Sigmoid colon (tissue), 7 donors: Measurements from ENCODE around the gene FTO. TPM values are rescaled to one million over a fixed set of nuclear protein-coding genes. Genes with fewer than 3 reads are reported as not detected.

ENCODE experiments used
- DNase-seq: peaks from one replicate; pipeline ENCODE4 v3.0.0-alpha.2; 2019
- H3K27ac ChIP-seq, 4 donors: fragments of 200-600 bp; sonication (generic); one replicate each; pipeline ENCODE4 v1.5.1; 2016 to 2019; ENCODE audit warnings: mild to moderate bottlenecking in 1 of 4
- H3K27me3 ChIP-seq, 3 donors: fragments of 200-600 bp; sonication (generic); one replicate each; pipeline ENCODE4 v1.5.1; 2019; ENCODE audit warnings: mild to moderate bottlenecking in 1 of 3
- H3K36me3 ChIP-seq, 4 donors: fragments of 200-600 bp; sonication (generic); one replicate each; pipeline ENCODE4 v1.5.1; 2016 to 2019
- H3K4me1 ChIP-seq, 4 donors: fragments of 200-600 bp; sonication (generic); one replicate each; pipeline ENCODE4 v1.5.1; 2017 to 2019
- H3K4me3 ChIP-seq, 4 donors: fragments of 200-600 bp; sonication (generic); one replicate each; pipeline ENCODE4 v1.5.1; 2017 to 2019; ENCODE audit warnings: mild to moderate bottlenecking in 2 of 4, moderate library complexity in 1 of 4
- H3K9me3 ChIP-seq, 4 donors: fragments of 200-600 bp in 3 of 4; sonication (generic) in 3 of 4; one replicate each; pipeline versions ENCODE4 v1.5.1 to v1.6.1; 2013 to 2019
- CTCF ChIP-seq, 4 experiments: fragments of 450-650 bp in 3 of 4; fragments of 200-600 bp in 1 of 4; IDR thresholded peaks; one replicate each; pipeline ENCODE4 v1.5.1; 2016 to 2019; ENCODE audit warnings: antibody characterized with exemption in 4 of 4, mild to moderate bottlenecking in 3 of 4, moderate library complexity in 2 of 4
- EP300 ChIP-seq, 4 donors: sonication (generic); formaldehyde crosslinking; IDR thresholded peaks; one replicate each; pipeline ENCODE4 v1.6.1; 2017; ENCODE audit warnings: antibody characterized with exemption in 4 of 4
- POLR2A ChIP-seq, 2 donors: fragments of 450-650 bp; IDR thresholded peaks; one replicate each; pipeline ENCODE4 v1.6.1; 2016; ENCODE audit warnings: antibody characterized with exemption in 2 of 2, mild to moderate bottlenecking in 2 of 2, moderate library complexity in 2 of 2
- POLR2AphosphoS5 ChIP-seq, 4 donors: sonication (generic); formaldehyde crosslinking; IDR thresholded peaks; one replicate each; pipeline ENCODE4 v1.6.1; 2017; ENCODE audit warnings: antibody characterized with exemption in 4 of 4
- WGBS, 2 donors: extraction: QIAGEN DNeasy Blood & Tissue Kit; methylation state at CpG; one replicate each; pipeline ENCODE4 v1.1.7; 2013; 5-methylcytosine and 5-hydroxymethylcytosine counted together
- intact Hi-C: fragments of 100-400 bp; cut with DNase I; formaldehyde crosslinking; loops from one replicate; pipeline ENCODE4 v1.15.1; 2023
- polyA plus RNA-seq, 3 donors: library from polyadenylated mRNA; stranded (reverse); fragments of 200-250 nt; gene quantifications; one replicate each; pipeline ENCODE4 v1.2.3, GENCODE V29; 2013
- total RNA-seq, 4 donors: library from RNA; depleted of rRNA; stranded (reverse); fragments of >200 nt; gene quantifications; one replicate each; pipeline ENCODE4 v1.1.0, GENCODE V29; 2016
- donor health status: healthy with polysubstance abuse.
- donor health status: Bipolar disorder and iron deficiency.
- donor health status: healthy.

FTO gene
- total and polyA plus RNA-seq, 7 donors = 9.9 to 97.2 (median 77.8) TPM

DNA sequence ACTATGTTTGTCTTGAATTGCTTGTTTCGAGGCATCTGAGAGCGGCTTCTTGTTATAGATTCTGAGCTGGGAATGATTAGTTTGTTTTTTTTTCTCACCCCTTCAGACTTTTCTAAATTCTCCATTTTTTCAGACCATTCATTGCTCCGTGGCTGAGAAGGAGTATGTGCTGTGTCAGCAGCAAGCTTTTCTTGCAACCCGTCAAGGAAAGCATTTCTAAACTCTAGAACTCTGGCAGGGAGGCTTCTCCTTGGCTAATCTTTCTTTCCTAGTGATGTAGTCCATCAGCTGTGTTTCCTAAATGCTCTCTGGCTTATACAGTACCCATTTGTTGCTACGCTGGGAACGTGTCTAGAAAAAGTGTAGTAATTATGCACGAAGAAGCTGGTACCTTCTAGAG lies 133.5 kb downstream of the FTO start:
- WGBS, 2 donors = 90 to 93% methylated on average over 7 of the region's 7 CpGs
- no peak overlapping the region for H3K4me3 ChIP-seq
- no peaks in the 10 kb centered on the region for H3K9me3 ChIP-seq
- intact Hi-C loops = no loop called here
- H3K4me1 ChIP-seq = no peaks in the 10 kb centered on the region
- no peak for TF ChIP-seq CTCF (IDR thresholded peaks at IDR 0.05)
- TF ChIP-seq POLR2A (IDR thresholded peaks at IDR 0.05) = no peak
- no peak for TF ChIP-seq EP300 (IDR thresholded peaks at IDR 0.05)
- TF ChIP-seq POLR2AphosphoS5 (IDR thresholded peaks at IDR 0.05) = no peak
- no peak for DNase-seq
- H3K27me3 ChIP-seq = no peaks in the 10 kb centered on the region
- no peaks in the 10 kb centered on the region for H3K36me3 ChIP-seq
- H3K27ac ChIP-seq = no peak overlapping the region

DNA sequence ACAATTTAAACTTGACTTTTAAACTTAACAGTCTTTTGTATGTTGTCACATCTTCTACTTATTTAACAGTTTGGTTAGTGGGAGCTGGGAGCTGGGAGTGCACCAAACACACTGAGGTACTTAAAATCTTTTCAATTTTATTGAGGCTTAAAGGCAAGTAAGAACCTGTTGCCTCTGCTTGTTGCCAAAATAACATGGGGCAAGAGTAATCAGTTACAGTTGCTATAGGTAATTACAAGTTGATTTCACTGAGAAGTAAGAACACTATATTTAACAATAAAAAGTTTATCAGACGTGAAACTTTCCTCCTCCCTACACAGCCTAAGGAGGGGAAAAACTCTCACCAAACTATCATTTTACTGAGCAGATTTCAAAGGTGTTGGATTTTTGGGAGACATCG lies 135.2 kb downstream of the FTO start:
- Histone ChIP-seq H3K9me3 (no peaks in the 10 kb centered on the region), H3K27ac (no peak overlapping the region), H3K4me3 (no peak overlapping the region), H3K4me1 (no peaks in the 10 kb centered on the region), H3K36me3 (peaks cover 0 to 2% (median 0%) of the 10 kb centered on the region in 4 donors), H3K27me3 (no peaks in the 10 kb centered on the region)
- no peak for DNase-seq
- 87 to 90% methylated on average over 2 of the region's 2 CpGs for WGBS, 2 donors
- TF ChIP-seq POLR2AphosphoS5 (IDR thresholded peaks at IDR 0.05) (no peak), CTCF (IDR thresholded peaks at IDR 0.05) (no peak), POLR2A (IDR thresholded peaks at IDR 0.05) (no peak), EP300 (IDR thresholded peaks at IDR 0.05) (no peak)
- intact Hi-C loops = no loop called here

DNA sequence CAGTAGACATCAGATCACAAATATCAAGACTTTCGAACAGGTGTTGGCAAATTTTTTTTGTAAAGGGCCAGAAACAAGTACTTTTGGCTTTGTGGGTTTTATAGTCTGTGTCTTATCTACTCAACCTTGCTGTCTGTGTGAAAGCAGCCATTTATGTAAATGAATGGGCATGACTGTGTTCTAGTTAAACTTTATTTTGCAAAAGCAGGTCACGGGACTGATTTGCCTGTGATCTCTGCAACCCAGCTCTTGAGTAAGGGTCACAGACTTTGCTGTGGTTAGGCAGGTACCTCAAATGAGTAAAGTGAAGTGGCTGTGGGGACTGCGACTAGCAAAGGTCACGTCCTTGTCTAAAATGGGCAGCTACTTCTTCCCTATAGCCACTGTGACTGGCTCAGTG lies 136.5 kb downstream of the FTO start:
- H3K4me3 ChIP-seq = no peak overlapping the region
- TF ChIP-seq POLR2AphosphoS5 (IDR thresholded peaks at IDR 0.05) (no peak), CTCF (IDR thresholded peaks at IDR 0.05) (no peak), EP300 (IDR thresholded peaks at IDR 0.05) (no peak), POLR2A (IDR thresholded peaks at IDR 0.05) (no peak)
- 66 to 67% methylated on average over 4 of the region's 4 CpGs for WGBS, 2 donors
- H3K27me3 ChIP-seq = no peaks in the 10 kb centered on the region
- no peaks in the 10 kb centered on the region for H3K9me3 ChIP-seq
- H3K4me1 ChIP-seq = no peaks in the 10 kb centered on the region
- DNase-seq = no peak
- intact Hi-C loops = no loop called here
- H3K27ac ChIP-seq = no peak overlapping the region
- H3K36me3 ChIP-seq = peaks cover 0 to 6% (median 0%) of the 10 kb centered on the region in 4 donors

DNA sequence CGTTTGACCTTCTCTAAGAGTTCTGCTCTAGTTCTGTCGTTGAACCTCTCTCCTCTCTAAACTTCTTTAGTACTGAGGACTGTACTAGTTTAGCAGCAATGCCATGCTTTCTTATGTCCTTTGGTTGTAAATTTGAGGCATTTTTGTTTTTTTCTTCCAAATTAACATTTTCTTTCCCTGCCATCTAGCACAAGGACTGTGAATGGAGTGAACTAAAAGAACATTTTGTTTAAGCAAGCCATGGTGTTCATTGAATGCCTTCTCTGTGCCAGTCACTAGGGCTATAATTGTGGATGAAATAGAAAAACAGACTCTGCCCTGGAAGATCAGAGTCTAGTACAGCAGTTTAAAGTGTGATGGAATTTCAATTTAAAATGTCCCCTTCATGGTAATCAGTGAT lies 137.9 kb downstream of the FTO start:
- peaks cover 0 to 11% (median 0%) of the 10 kb centered on the region in 4 donors for H3K36me3 ChIP-seq
- no peaks in the 10 kb centered on the region for H3K4me1 ChIP-seq
- DNase-seq = no peak
- no peak overlapping the region for H3K27ac ChIP-seq
- H3K27me3 ChIP-seq = no peaks in the 10 kb centered on the region
- WGBS, 2 donors = 75 to 81% methylated on average over 2 of the region's 2 CpGs
- intact Hi-C loops = no loop called here
- TF ChIP-seq POLR2AphosphoS5 (IDR thresholded peaks at IDR 0.05) = no peak
- TF ChIP-seq EP300 (IDR thresholded peaks at IDR 0.05) = no peak
- no peak for TF ChIP-seq POLR2A (IDR thresholded peaks at IDR 0.05)
- no peak for TF ChIP-seq CTCF (IDR thresholded peaks at IDR 0.05)
- H3K9me3 ChIP-seq = no peaks in the 10 kb centered on the region
- no peak overlapping the region for H3K4me3 ChIP-seq

DNA sequence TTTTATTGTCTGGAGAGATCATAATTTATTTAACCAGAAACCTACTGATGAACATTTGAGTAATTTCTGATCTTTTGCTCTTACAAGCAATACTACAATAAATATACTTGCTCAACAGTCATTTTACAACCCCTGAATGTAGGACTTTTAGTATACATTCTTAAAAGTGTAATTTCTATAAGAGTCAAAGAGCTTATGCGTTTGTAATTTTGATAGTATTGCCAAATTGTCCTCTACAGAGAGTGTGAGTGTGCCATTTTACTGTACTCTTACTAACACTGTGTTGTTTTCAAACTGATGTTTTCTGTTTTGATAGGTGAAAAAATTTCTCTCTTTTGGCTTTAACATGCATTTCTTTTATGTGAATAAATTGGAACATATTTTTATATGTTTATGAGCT lies 139.1 kb downstream of the FTO start:
- no peak overlapping the region for H3K4me3 ChIP-seq
- WGBS, 2 donors = 86 to 90% methylated on average over 1 of the region's 1 CpG
- intact Hi-C loops = no loop called here

More for the DNA sequence above, 139.1 kb downstream of the FTO start:
- Histone ChIP-seq H3K27ac (no peak overlapping the region), H3K9me3 (no peaks in the 10 kb centered on the region), H3K4me1 (no peaks in the 10 kb centered on the region), H3K36me3 (peaks cover 0 to 11% (median 0%) of the 10 kb centered on the region in 4 donors), H3K27me3 (no peaks in the 10 kb centered on the region)
- TF ChIP-seq EP300 (IDR thresholded peaks at IDR 0.05) = no peak
- TF ChIP-seq POLR2A (IDR thresholded peaks at IDR 0.05) = no peak
- TF ChIP-seq POLR2AphosphoS5 (IDR thresholded peaks at IDR 0.05) = no peak
- no peak for TF ChIP-seq CTCF (IDR thresholded peaks at IDR 0.05)
- no peak for DNase-seq
